GM21717 (cell line): ENCODE data around the gene ATG5.
A peak's percentile ranks its signal among the peaks of the same experiment; 100 is the strongest.

ENCODE experiments used
- ATAC-seq: cut with Tn5 transposase; IDR thresholded peaks from one replicate; pipeline ENCODE4 v1.9.1; 2021; ENCODE audit warnings: mild to moderate bottlenecking, moderate library complexity; ENCODE audit not compliant: unreplicated experiment

ATG5 gene

DNA sequence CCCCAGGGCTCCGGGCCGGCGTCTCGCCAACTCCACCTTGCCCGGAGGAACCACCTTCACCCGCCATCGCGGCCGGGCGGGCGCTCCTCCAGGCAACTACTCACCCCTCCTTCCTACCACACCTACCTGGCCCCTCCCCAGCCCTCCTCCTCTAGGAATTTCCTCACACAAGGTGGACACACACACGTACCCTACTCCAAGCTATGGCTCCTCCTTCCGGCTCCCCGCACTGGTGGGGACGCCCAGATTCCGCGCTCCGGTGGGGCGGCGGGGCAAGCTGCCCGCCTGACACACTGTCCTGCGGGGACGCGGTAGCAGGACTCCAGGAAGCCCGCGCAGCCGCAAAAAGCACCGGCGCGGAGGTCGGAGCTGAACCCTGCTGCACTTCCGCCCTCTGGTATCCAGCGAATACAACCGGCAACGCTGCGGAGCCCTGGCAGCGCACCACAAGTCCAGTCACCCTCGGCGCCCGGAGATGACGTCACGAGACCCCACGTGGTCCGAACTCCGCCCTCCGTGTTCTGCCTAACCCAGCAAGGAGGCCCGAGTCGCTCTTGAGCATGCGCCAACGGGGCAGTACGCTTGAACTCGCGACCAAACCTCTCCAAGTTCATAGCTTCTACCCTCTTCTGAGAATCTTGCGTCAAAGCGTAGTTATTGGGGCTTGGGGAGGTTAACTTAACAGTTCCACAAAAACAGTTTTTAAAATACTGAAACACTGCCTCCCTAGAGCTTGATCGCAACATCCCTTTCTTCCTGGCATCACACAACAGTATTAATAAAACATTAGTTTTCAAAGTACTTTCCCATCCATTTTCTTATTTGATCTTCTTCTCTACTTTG is at the start of gene ATG5:
ATG5 (minus strand) TSS at position 425 of the 843 bp plus-strand sequence. CDS start 9,552 bp downstream, outside the sequence.
- peak; percentile 95 for ATAC-seq

DNA sequence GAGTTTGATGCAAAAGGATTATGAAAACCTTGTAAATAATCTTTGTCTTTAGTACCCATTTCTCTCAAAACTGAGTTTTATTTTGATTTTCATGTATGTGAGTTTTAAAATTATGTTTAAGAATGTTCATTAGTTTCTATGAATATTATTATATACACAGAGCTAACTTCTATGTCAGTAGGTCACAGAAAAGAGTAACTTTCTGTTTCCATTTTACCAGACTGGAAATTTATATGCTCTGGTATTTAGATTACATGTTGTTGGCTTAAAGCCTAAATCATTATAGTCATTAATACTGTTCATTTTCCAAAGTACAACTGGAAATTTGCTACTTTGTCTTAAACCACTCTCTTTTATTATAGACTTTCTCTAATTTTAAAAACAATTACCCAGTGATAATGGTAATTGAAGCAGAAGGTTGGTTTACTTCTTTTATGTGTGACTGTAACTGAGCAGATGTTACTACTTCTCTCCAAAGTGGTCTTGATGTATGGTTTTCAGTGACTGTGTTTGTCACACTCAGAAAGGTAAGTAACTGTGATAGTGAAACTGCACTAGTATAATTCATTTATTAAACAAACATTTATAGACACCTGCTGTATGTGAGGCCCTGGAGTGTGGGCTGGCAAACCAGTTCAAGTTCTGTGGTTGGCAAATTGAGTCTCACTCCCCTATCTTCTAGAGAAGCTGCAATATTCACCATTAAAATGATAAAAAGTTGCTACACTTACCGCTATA is 48.1 kb upstream of the ATG5 start:
- no peak for ATAC-seq

GRCh38 chr6:106372838-106373501 is 47.4 kb upstream of the ATG5 start:
- no peak for ATAC-seq

- ATAC-seq = no peak
Measured at GRCh38 chr6:106370639-106371038, 45.1 kb upstream of the ATG5 start.

- no peak for ATAC-seq
Measured at GRCh38 chr6:106369739-106370138, 44.2 kb upstream of the ATG5 start.

- ATAC-seq = no peak
Measured at GRCh38 chr6:106363401-106364138, 38.0 kb upstream of the ATG5 start.

GRCh38 chr6:106360989-106361430 is 35.5 kb upstream of the ATG5 start:
- ATAC-seq = peak; percentile 17

- peak; percentile 76 for ATAC-seq
Measured at GRCh38 chr6:106360410-106360988, 34.9 kb upstream of the ATG5 start, which contains the start of gene CRYBG1. Gene CRYBG1 (plus strand): TSS chr6:106360717. CDS start chr6:106360909, 192 bp downstream.

DNA sequence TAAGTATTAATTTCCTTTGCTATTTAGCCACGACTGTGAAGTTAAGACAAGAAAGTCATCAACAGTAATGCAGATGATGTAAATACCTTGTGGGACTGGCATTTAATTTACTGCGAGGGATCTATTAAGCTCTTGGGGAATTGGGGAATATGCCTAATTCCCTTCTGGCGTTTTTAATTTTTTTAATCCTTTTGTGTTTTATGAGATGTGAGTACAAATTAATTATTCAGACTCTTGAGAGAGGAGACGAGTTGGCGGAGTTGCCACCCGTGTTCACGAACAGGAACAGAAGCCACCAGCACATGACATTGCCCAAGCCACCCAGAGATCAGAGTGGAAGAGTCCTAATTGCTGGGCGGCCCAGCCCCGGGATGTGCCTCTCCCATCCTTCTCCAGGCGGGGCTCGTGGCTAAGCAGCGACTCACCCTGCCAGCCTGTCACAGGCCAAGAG is 34.4 kb upstream of the ATG5 start:
- no peak for ATAC-seq

GRCh38 chr6:106356378-106356777 is 30.8 kb upstream of the ATG5 start:
- ATAC-seq = no peak

DNA sequence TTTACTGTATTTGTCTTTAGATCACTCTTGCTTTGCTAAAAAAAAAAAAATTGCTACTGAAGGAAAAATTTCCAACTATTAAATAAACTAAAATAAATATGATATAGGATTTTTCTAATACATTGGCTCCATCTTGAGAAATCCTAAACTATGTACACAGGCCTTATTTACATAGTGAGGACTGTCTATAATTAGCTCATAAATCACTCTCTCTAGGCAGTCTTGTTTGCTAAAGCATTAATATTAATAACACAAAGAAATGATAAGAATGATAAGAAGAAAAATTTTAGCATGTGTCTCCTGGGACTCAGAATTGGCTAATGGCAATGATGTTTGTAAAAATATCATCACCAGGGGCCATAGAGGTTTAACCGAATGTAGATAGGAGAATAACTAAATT is 21.7 kb upstream of the ATG5 start:
- no peak for ATAC-seq

DNA sequence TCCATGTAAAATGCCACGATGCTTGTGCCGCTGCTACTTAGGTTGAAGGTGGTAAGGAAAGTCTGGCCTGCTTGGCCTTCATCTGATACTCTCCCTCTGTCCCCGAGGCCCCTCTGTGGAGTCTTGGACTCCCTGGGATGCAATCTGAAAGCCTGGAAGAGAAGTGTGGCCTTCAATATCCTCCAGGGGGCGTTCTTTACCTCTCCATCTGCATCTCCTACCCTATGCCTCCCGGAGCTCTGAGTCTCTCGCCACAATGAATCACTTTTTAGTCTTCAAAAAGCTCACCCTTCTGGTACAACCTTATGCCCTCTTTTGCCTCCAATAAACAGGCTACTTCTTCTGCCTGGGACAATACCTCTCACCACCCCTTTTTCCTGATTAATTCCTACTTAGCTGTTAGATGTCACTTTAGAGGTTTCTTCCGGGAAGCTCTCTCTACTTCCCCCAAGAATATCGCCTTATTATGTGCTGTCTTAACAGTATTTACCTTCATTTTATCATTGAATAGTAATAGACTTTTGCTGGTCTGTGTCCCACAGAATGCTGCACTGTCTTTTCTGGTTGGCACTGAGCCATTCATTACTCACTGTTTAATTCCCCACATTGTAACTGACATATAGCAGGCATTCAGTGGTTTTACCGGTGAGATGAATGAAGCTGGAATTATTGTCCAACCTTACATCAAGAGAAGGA is 13.9 kb upstream of the ATG5 start:
- no peak for ATAC-seq

DNA sequence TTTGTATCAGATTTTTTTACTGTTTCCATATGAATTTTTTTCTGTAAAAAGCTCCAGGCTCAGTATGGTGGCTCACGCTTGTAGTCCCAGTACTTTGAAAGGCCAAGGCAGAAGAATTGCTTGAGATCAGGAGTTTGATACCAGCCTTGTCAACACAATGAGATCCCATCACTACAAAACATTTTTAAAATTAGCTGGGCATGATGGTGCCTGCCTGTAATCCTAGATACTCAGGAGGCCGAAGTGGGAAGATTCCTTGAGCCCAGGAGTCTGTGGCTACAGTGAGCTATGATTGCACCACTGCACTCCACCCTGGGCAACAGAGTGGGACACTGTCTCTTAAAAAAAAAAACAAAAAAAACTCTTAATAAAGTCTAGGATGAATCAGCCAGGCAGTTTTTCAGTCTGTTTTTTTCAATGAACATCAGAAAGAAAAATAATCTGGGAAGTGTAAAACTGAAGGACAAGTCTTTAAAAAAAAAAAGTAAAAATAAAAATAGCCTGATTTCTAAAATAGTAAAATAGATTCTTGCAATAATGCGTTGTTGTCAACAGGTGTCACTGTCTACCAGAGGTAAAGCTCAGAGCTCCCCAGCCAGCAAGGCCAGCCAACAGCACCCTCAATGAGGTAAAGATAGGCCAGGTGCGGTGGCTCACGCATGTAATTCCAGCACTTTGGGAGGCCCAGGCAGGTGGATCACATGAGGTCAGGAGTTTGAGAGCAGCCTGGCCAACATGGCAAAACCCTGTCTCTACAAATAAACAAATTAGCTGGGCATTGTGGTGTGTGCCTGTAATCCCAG is 9.3 kb upstream of the ATG5 start:
- ATAC-seq = peak; percentile 67

DNA sequence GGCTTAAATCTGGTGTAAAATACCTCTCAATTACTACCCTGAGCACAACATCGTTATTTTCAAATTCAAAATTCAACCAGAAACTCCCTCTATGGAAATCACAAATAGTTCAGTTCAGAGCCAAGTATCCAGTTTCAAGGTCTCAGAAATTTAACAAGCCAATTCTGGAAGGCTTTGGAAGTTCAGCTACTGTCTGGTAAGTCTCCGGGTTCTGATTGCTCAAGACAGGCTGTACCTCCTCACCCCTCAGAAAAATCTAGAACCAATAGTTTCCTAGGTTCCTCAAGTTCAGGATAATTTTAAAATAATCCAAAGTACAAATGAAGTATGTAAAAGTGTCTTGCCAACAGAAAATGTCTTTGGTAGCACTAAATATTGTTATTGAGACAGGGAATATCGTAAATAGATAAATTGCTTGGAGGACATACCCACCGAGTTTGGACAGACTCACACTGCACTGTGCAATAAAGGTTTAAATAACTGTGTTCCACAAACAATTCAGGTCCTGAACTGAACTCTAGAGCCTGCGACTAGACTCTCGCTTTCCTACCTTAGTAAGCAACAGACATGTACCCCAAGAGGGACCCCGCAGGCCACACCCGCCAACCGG is 729 bp downstream of the ATG5 start:
- ATAC-seq = no peak

GRCh38 chr6:106321940-106322339 is 3.6 kb downstream of the ATG5 start:
- no peak for ATAC-seq

GRCh38 chr6:106318851-106319250 is 6.7 kb downstream of the ATG5 start:
- no peak for ATAC-seq

- ATAC-seq = no peak
Measured at GRCh38 chr6:106318061-106318460, 7.5 kb downstream of the ATG5 start.

DNA sequence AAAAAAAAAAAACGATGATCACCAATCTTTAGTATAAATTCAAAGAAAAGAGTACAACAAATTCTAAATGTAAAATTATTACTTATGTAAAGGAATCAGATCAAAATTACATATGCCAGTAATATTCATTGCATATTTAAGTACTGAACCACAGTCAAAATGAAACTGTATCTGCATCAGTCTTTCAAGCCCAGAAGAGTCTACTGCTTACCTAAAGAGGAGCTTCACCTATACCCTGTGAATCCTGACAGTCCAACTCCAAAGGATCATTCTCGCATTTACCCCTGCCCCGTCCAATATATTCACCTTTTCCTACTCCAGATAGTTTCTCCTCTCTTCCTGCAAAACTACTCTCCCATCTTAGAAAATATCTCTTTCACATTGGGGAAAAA is 9.2 kb downstream of the ATG5 start:
- no peak for ATAC-seq
